Right lobe of liver (tissue), 4 donors: Measurements from ENCODE around the gene FKTN.

Experiments used
- POLR2A ChIP-seq: fragments of 450-650 bp; IDR thresholded peaks from one replicate; pipeline ENCODE4 v1.6.1; 2017; ENCODE audit warnings: antibody characterized with exemption, mild to moderate bottlenecking
- TF ChIP-seq, protein P1 (sequence below), 4 donors: fragments of 200-600 bp in 3 of 4; fragments of 450-650 bp in 1 of 4; IDR thresholded peaks; one replicate each; pipeline versions ENCODE4 v1.5.1 to v1.8.0; 2016 to 2022; ENCODE audit warnings: antibody characterized with exemption in 4 of 4, mild to moderate bottlenecking in 2 of 4
- donor health status: DM: no; HTN: no; CAD: no.
- donor health status: DM: no; HTN: no; CAD: no.
- donor health status: DM: no; HTN: yes; CAD: no.

DNA sequence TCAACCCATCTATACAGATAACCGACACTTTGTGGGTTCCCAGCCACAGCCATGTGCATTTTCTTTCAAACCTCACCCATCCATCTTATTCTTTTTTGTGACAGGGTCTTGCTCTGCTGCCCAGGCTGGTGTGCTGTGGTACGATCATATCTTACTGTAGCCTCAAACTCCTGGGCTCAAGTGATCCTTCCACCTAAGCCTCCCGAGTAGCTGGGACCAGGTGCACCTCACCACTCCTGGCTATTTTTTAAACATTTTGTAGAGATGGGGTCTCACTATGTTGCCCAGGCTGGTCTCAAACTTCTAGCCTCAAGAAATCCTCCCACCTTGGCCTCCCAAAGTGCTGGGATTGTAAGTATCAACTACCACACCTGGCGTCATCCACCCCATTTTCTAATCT, 129.0 kb downstream of the FKTN start:
- TF ChIP-seq, protein P1, sequence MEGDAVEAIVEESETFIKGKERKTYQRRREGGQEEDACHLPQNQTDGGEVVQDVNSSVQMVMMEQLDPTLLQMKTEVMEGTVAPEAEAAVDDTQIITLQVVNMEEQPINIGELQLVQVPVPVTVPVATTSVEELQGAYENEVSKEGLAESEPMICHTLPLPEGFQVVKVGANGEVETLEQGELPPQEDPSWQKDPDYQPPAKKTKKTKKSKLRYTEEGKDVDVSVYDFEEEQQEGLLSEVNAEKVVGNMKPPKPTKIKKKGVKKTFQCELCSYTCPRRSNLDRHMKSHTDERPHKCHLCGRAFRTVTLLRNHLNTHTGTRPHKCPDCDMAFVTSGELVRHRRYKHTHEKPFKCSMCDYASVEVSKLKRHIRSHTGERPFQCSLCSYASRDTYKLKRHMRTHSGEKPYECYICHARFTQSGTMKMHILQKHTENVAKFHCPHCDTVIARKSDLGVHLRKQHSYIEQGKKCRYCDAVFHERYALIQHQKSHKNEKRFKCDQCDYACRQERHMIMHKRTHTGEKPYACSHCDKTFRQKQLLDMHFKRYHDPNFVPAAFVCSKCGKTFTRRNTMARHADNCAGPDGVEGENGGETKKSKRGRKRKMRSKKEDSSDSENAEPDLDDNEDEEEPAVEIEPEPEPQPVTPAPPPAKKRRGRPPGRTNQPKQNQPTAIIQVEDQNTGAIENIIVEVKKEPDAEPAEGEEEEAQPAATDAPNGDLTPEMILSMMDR (IDR thresholded peaks at IDR 0.05), result no peak
- no peak for TF ChIP-seq POLR2A
